Stimulated activated effector memory CD8-positive, alpha-beta T cell treated with anti-CD3 and anti-CD28 coated beads, Interleukin-12 subunit alpha, Interleukin-12 subunit beta, amount 100 ng/mL, for 72 hours (primary cell): ENCODE results near the gene CBARP.

Experiments
- ATAC-seq: fragments of 150-1000 bp; cut with Tn5 transposase; 2 replicates; pipeline ENCODE4 v1.10.0; 2021
- DNase-seq, 2 donors: peaks; one replicate each; pipeline ENCODE4 v3.0.0; 2021 to 2022; ENCODE audit warnings: low spot score in 2 of 2
- H3K27ac Mint-ChIP-seq: one replicate; pipeline ENCODE4 v1.8.0; 2022; ENCODE audit warnings: mild to moderate bottlenecking, mixed read lengths
- H3K36me3 Mint-ChIP-seq: one replicate; pipeline ENCODE4 v1.8.0; 2022; ENCODE audit warnings: mild to moderate bottlenecking, mixed read lengths
- H3K4me1 Mint-ChIP-seq: one replicate; pipeline ENCODE4 v1.8.0; 2022; ENCODE audit warnings: mixed read lengths
- H3K4me3 Mint-ChIP-seq: one replicate; pipeline ENCODE4 v1.8.0; 2022; ENCODE audit warnings: mild to moderate bottlenecking, mixed read lengths
- H3K9me3 Mint-ChIP-seq: one replicate; pipeline ENCODE4 v1.8.0; 2022; ENCODE audit warnings: mixed read lengths

Gene CBARP

GRCh38 chr19:1224047-1224825, 13.6 kb downstream of the CBARP start:
- Mint-ChIP-seq H3K27ac (no peak overlapping the region), H3K4me1 (no peaks in the 10 kb centered on the region), H3K9me3 (no peaks in the 10 kb centered on the region), H3K36me3 (peaks cover 6% of the 10 kb centered on the region), H3K4me3 (no peak overlapping the region)
- DNase-seq (no peak), ATAC-seq (no peak)

GRCh38 chr19:1223018-1223855, 14.6 kb downstream of the CBARP start:
- DNase-seq (no peak), ATAC-seq (peak; percentile 29)
- H3K36me3 Mint-ChIP-seq: peaks cover 4% of the 10 kb centered on the region
- no peaks in the 10 kb centered on the region for H3K9me3 Mint-ChIP-seq
- H3K4me3 Mint-ChIP-seq: no peak overlapping the region
- no peaks in the 10 kb centered on the region for H3K4me1 Mint-ChIP-seq
- H3K27ac Mint-ChIP-seq: no peak overlapping the region

GRCh38 chr19:1222394-1222793, 15.4 kb downstream of the CBARP start:
- H3K36me3 Mint-ChIP-seq: no peaks in the 10 kb centered on the region

DNA sequence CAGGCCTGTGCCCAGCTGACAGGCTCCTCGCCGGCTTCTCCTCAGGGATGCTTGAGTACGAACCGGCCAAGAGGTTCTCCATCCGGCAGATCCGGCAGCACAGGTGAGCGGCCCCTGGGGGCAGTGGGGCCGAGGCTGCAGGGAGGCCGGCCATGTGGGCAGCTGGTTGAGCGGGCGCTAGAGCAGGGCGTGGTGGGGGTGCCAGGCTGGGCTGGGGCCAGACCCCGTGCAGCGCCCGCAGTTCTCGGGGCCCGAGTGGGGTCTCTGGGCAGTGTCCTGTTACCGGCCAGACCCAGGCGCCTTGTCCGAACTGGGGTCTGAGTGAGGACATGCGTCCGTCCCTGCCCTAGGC, 15.9 kb downstream of the CBARP start:
- no peaks in the 10 kb centered on the region for H3K4me1 Mint-ChIP-seq
- ATAC-seq (no peak), DNase-seq (no peak)
- no peak overlapping the region for H3K4me3 Mint-ChIP-seq
- H3K36me3 Mint-ChIP-seq: no peaks in the 10 kb centered on the region
- no peaks in the 10 kb centered on the region for H3K9me3 Mint-ChIP-seq
- no peak overlapping the region for H3K27ac Mint-ChIP-seq

More at GRCh38 chr19:1222394-1222793, 15.4 kb downstream of the CBARP start:
- no peaks in the 10 kb centered on the region for H3K4me1 Mint-ChIP-seq
- H3K27ac Mint-ChIP-seq: no peak overlapping the region
- ATAC-seq: peak; percentile 26
- DNase-seq: no peak
- no peak overlapping the region for H3K4me3 Mint-ChIP-seq
- no peaks in the 10 kb centered on the region for H3K9me3 Mint-ChIP-seq

GRCh38 chr19:1220976-1221903, 16.6 kb downstream of the CBARP start:
- Mint-ChIP-seq H3K4me1 (no peaks in the 10 kb centered on the region), H3K27ac (no peak overlapping the region)
- DNase-seq: no peak

GRCh38 chr19:1220477-1220930, 17.3 kb downstream of the CBARP start:
- Mint-ChIP-seq H3K9me3 (no peaks in the 10 kb centered on the region), H3K36me3 (peaks cover 11% of the 10 kb centered on the region), H3K27ac (no peak overlapping the region), H3K4me1 (no peaks in the 10 kb centered on the region), H3K4me3 (no peak overlapping the region)
- DNase-seq (no peak), ATAC-seq (no peak)

More at GRCh38 chr19:1220976-1221903, 16.6 kb downstream of the CBARP start:
- no peak overlapping the region for H3K4me3 Mint-ChIP-seq
- ATAC-seq: no peak
- no peaks in the 10 kb centered on the region for H3K9me3 Mint-ChIP-seq
- peaks cover 5% of the 10 kb centered on the region for H3K36me3 Mint-ChIP-seq

DNA sequence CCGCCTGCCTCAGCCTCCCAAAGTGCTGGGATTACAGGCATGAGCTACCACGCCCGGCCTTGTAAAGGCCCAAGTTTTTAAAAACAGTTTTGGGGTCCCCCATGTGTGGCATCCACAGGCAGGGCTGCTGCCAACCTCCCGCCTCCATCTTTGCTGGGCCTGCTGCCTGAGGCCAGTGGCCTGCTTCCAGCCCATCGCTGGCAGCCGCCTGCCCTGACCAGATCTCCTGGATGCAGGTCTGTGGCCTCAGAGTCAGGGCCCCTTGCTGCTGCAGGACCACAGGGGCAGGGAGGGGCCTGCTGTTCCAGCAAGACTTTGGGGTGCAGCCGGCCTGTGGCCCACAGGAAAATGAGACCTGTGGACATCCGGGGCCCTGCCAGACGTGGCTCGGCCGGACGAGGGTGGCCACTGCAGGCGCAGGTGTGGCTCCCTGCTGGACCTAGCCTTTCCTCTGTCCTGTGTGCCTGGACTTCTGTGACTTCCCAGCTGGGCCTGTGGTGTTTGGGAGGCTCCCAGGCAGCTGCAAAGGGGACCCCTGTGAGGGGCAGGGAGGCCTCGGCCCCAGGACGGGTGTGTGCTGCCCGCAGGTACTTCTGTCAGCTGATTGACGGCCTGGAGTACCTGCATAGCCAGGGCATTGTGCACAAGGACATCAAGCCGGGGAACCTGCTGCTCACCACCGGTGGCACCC, 17.9 kb downstream of the CBARP start:
- DNase-seq (no peak), ATAC-seq (no peak)
- H3K4me1 Mint-ChIP-seq: no peaks in the 10 kb centered on the region
- no peaks in the 10 kb centered on the region for H3K9me3 Mint-ChIP-seq
- H3K27ac Mint-ChIP-seq: no peak overlapping the region
- peaks cover 11% of the 10 kb centered on the region for H3K36me3 Mint-ChIP-seq
- no peak overlapping the region for H3K4me3 Mint-ChIP-seq

- H3K36me3 Mint-ChIP-seq: peaks cover 12% of the 10 kb centered on the region
- peaks cover 5% of the 10 kb centered on the region for H3K4me1 Mint-ChIP-seq
- no peak overlapping the region for H3K27ac Mint-ChIP-seq
- DNase-seq (no peak), ATAC-seq (no peak)
- no peak overlapping the region for H3K4me3 Mint-ChIP-seq
- no peaks in the 10 kb centered on the region for H3K9me3 Mint-ChIP-seq
These were observed 18.8 kb downstream of the CBARP start for GRCh38 chr19:1218751-1219567.

GRCh38 chr19:1217366-1217765, 20.4 kb downstream of the CBARP start:
- H3K9me3 Mint-ChIP-seq: no peaks in the 10 kb centered on the region
- ATAC-seq (no peak), DNase-seq (no peak)
- no peak overlapping the region for H3K4me3 Mint-ChIP-seq
- peaks cover 28% of the 10 kb centered on the region for H3K36me3 Mint-ChIP-seq
- H3K4me1 Mint-ChIP-seq: peaks cover 14% of the 10 kb centered on the region
- peak overlapping the region; percentile 69 for H3K27ac Mint-ChIP-seq

- H3K27ac Mint-ChIP-seq: peak overlapping the region; percentile 69
- peaks cover 34% of the 10 kb centered on the region for H3K36me3 Mint-ChIP-seq
- no peak overlapping the region for H3K4me3 Mint-ChIP-seq
- peaks cover 16% of the 10 kb centered on the region for H3K4me1 Mint-ChIP-seq
- H3K9me3 Mint-ChIP-seq: no peaks in the 10 kb centered on the region
- ATAC-seq: no peak
- DNase-seq: no peak
These were observed 21.0 kb downstream of the CBARP start for GRCh38 chr19:1216756-1217155.

DNA sequence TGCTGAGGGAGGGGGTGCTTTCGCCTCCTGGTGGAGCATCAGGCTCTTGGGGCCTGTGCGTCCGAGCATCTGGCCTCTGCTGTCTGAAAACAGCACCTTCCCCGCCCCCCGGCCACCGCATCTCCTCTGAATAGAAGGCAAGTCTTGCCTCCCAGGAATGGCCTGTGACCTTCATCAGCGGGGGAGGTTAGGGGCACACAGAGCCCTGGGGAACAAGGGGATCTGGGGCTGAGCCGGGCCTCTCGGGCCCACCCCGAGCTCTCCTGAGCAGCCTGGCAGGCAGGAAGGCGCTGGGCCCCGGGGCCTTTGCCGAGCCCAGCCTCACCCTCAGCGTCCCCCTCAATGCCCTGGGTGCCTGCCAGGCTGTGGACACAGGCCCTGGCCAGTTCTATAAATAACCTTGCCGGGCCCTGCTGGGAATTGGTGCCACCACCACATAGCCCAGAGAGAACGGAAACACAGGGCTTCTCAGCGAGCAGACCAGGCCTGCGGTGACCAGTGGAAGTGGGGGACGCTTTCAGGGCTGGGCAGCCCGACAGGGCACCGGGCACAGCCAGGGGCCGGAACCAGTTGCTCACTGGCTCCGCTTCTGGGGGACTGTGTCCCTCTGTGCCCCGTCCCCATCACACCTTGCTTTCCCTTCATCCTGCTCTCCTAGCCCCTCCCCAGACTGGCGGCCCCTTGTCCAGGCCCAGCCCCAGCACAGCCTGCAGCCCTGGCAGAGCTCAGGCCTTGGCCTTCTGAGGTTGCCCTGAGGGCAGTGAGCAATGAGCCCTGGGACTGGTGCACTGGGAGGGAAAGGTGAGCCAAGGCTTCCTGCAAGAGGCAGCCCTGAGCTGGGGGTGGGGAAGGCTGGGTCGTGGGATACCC, 22.7 kb downstream of the CBARP start:
- peaks cover 45% of the 10 kb centered on the region for H3K36me3 Mint-ChIP-seq
- H3K4me1 Mint-ChIP-seq: peaks cover 24% of the 10 kb centered on the region
- ATAC-seq: no peak
- H3K4me3 Mint-ChIP-seq: no peak overlapping the region
- no peaks in the 10 kb centered on the region for H3K9me3 Mint-ChIP-seq
- DNase-seq: no peak
- H3K27ac Mint-ChIP-seq: no peak overlapping the region

GRCh38 chr19:1214299-1214861, 23.4 kb downstream of the CBARP start:
- ATAC-seq: no peak
- Mint-ChIP-seq H3K36me3 (peaks cover 45% of the 10 kb centered on the region), H3K4me1 (peaks cover 27% of the 10 kb centered on the region), H3K27ac (peak overlapping the region; percentile 96), H3K4me3 (peak overlapping the region; percentile 73), H3K9me3 (no peaks in the 10 kb centered on the region)
- no peak for DNase-seq
